H1 (cell line): ENCODE results near the gene SLC23A2. TPM values are rescaled to one million over a fixed set of nuclear protein-coding genes. Genes with fewer than 3 reads are reported as not detected.

Experiments
- CTCF ChIA-PET: fragments of 300-600 bp; sonication (Branson Sonifier 250); formaldehyde crosslinking; loops from one replicate; lab custom pipeline; 2021; ENCODE audit not compliant: partially characterized antibody; lab: Charles Lee
- POLR2A ChIA-PET: fragments of 300-600 bp; sonication (Branson Sonifier 250); formaldehyde crosslinking; loops from one replicate; lab custom pipeline; 2021; ENCODE audit warnings: inconsistent platforms; ENCODE audit not compliant: partially characterized antibody; lab: Charles Lee
- DNase-seq, 2 experiments: peaks; one replicate each; pipeline versions ENCODE4 v3.0.0 to v3.0.0-alpha.2; 2010 to 2022; ENCODE audit warnings: low spot score in 2 of 2, low read depth in 1 of 2, mixed read lengths in 1 of 2
- FAIRE-seq: peaks from 2 replicates; lab custom pipeline; 2011; peaks lifted over from hg19 to GRCh38; lab: Jason Lieb, UNC
- H2AFZ ChIP-seq: 2 replicates; pipeline ENCODE4 v1.8.1; 2012; ENCODE audit warnings: low read length, inconsistent platforms
- H2AK5ac ChIP-seq: 2 replicates; pipeline ENCODE4 v1.6.1; 2013; ENCODE audit warnings: low read depth, low read length
- H2BK120ac ChIP-seq: replicated peaks from 2 replicates; pipeline ENCODE3; 2013; ENCODE audit warnings: low read depth, low read length, inconsistent platforms
- H2BK12ac ChIP-seq: 2 replicates; pipeline ENCODE4 v1.6.1; 2013; ENCODE audit warnings: low read depth, low read length
- H2BK15ac ChIP-seq: 2 replicates; pipeline ENCODE4 v1.6.1; 2013; ENCODE audit warnings: low read length
- H2BK20ac ChIP-seq: 2 replicates; pipeline ENCODE4 v1.6.1; 2013; ENCODE audit warnings: low read length
- H2BK5ac ChIP-seq: 2 replicates; pipeline ENCODE4 v1.6.1; 2013; ENCODE audit warnings: low read depth, low read length
- H3K14ac ChIP-seq: 2 replicates; pipeline ENCODE4 v1.6.1; 2013; ENCODE audit warnings: inconsistent platforms; ENCODE audit not compliant: insufficient read length
- H3K18ac ChIP-seq: 2 replicates; pipeline ENCODE4 v1.6.1; 2013; ENCODE audit warnings: low read length; ENCODE audit errors: extremely low read depth
- H3K23ac ChIP-seq: 2 replicates; pipeline ENCODE4 v1.6.1; 2013; ENCODE audit warnings: inconsistent platforms; ENCODE audit not compliant: insufficient read length
- H3K23me2 ChIP-seq: 2 replicates; pipeline ENCODE4 v1.6.1; 2013; ENCODE audit warnings: low read depth, low read length
- H3K27ac ChIP-seq: 2 replicates; pipeline ENCODE4 v1.6.1; 2011; ENCODE audit warnings: low read depth, low read length, inconsistent platforms
- H3K27me3 ChIP-seq, 4 experiments: replicated peaks in 1 of 4; 1 replicate in 1 of 4; 2 replicates in 3 of 4; pipeline versions ENCODE4 v1.6.1 to v1.8.1; 2011 to 2013; ENCODE audit warnings: low read length in 3 of 4, mild to moderate bottlenecking in 3 of 4, inconsistent platforms in 2 of 4, mixed read lengths in 2 of 4, moderate library complexity in 1 of 4; ENCODE audit not compliant: control insufficient read depth in 3 of 4, insufficient read depth in 3 of 4; ENCODE audit errors: extremely low read depth in 1 of 4
- H3K36me3 ChIP-seq, 4 experiments: 2 replicates each; pipeline versions ENCODE4 v1.6.1 to v1.8.1; 2011 to 2013; ENCODE audit warnings: mild to moderate bottlenecking in 4 of 4, low read length in 3 of 4, moderate library complexity in 2 of 4, control low read depth in 1 of 4, inconsistent platforms in 1 of 4; ENCODE audit not compliant: insufficient read depth in 4 of 4, control insufficient read depth in 2 of 4
- H3K4ac ChIP-seq: replicated peaks from 2 replicates; pipeline ENCODE3; 2013; ENCODE audit warnings: low read length, low read depth, mixed read lengths, inconsistent platforms; ENCODE audit not compliant: insufficient read length
- H3K4me1 ChIP-seq, 4 experiments: replicated peaks in 1 of 4; 1 replicate in 1 of 4; 2 replicates in 3 of 4; pipeline versions ENCODE4 v1.6.1 to v1.8.1; 2011 to 2013; ENCODE audit warnings: low read length in 3 of 4, inconsistent platforms in 2 of 4, mixed read lengths in 1 of 4; ENCODE audit not compliant: insufficient read depth in 4 of 4, control insufficient read depth in 3 of 4
- H3K4me2 ChIP-seq, 2 experiments: 2 replicates each; pipeline versions ENCODE4 v1.6.1 to v1.8.1; 2011 to 2013; ENCODE audit warnings: low read depth in 2 of 2, low read length in 2 of 2, control low read depth in 1 of 2, inconsistent platforms in 1 of 2, mild to moderate bottlenecking in 1 of 2; ENCODE audit not compliant: insufficient read depth in 1 of 2
- H3K4me3 ChIP-seq, 4 experiments: fragments of 200-600, 300-600 bp in 1 of 4; sonication (generic), shearing (Covaris generic), sonication (Bioruptor Twin) in 1 of 4; 2 replicates each; pipeline versions ENCODE4 v1.5.1 to v1.8.1; 2011 to 2016; ENCODE audit warnings: low read length in 4 of 4, low read depth in 3 of 4, control low read depth in 2 of 4, inconsistent platforms in 2 of 4, mild to moderate bottlenecking in 2 of 4, mixed read lengths in 1 of 4, moderate library complexity in 1 of 4; ENCODE audit not compliant: insufficient read depth in 2 of 4; ENCODE audit errors: extremely low read depth in 1 of 4
- H3K56ac ChIP-seq: replicated peaks from 2 replicates; pipeline ENCODE3; 2013; ENCODE audit warnings: low read depth, mild to moderate bottlenecking, mixed read lengths, low read length, inconsistent platforms; ENCODE audit not compliant: insufficient read length
- H3K79me1 ChIP-seq: 2 replicates; pipeline ENCODE4 v1.6.1; 2013; ENCODE audit warnings: low read depth, low read length, control low read depth
- H3K79me2 ChIP-seq, 2 experiments: 2 replicates each; pipeline versions ENCODE4 v1.6.1 to v1.8.1; 2012 to 2013; ENCODE audit warnings: low read length in 2 of 2, mild to moderate bottlenecking in 2 of 2, inconsistent platforms in 1 of 2; ENCODE audit not compliant: insufficient read depth in 2 of 2, control insufficient read depth in 1 of 2
- H3K9ac ChIP-seq, 4 experiments: replicated peaks in 1 of 4; 1 replicate in 1 of 4; 2 replicates in 3 of 4; pipeline versions ENCODE4 v1.6.1 to v1.8.1; 2011 to 2013; ENCODE audit warnings: low read depth in 3 of 4, low read length in 3 of 4, control low read depth in 2 of 4, mild to moderate bottlenecking in 2 of 4, moderate library complexity in 2 of 4, inconsistent platforms in 1 of 4; ENCODE audit errors: extremely low read depth in 1 of 4
- H3K9me3 ChIP-seq, 2 experiments: 2 replicates each; pipeline versions ENCODE4 v1.6.1 to v1.8.1; 2012 to 2013; ENCODE audit warnings: mild to moderate bottlenecking in 2 of 2, moderate library complexity in 2 of 2, control low read depth in 1 of 2, inconsistent platforms in 1 of 2, low read depth in 1 of 2, low read length in 1 of 2, mixed read lengths in 1 of 2; ENCODE audit not compliant: insufficient read depth in 2 of 2
- H4K20me1 ChIP-seq, 2 experiments: replicated peaks in 1 of 2; 2 replicates each; pipeline versions ENCODE3 to v1.8.1; 2011 to 2013; ENCODE audit warnings: inconsistent platforms in 2 of 2, low read length in 2 of 2, mild to moderate bottlenecking in 1 of 2; ENCODE audit not compliant: insufficient read depth in 2 of 2, control insufficient read depth in 1 of 2
- H4K5ac ChIP-seq: 2 replicates; pipeline ENCODE4 v1.6.1; 2013; ENCODE audit warnings: low read length, low read depth, mixed read lengths, inconsistent platforms; ENCODE audit not compliant: insufficient read length
- H4K8ac ChIP-seq: 2 replicates; pipeline ENCODE4 v1.8.0; 2013; ENCODE audit warnings: mild to moderate bottlenecking, moderate library complexity, low read length, inconsistent platforms; ENCODE audit not compliant: insufficient read depth; ENCODE audit errors: extremely low read depth
- H4K91ac ChIP-seq: replicated peaks from 2 replicates; pipeline ENCODE3; 2013; ENCODE audit warnings: low read length, mixed read lengths, inconsistent platforms; ENCODE audit not compliant: insufficient read length
- BACH1 ChIP-seq: IDR thresholded peaks from 2 replicates; pipeline ENCODE4 v1.6.1; 2012; ENCODE audit warnings: low read length, improper control_type of control experiment
- CHD1 ChIP-seq: IDR thresholded peaks from 2 replicates; pipeline ENCODE4 v1.6.1; 2012; ENCODE audit warnings: low read depth, low read length, improper control_type of control experiment
- CHD2 ChIP-seq: IDR thresholded peaks from 2 replicates; pipeline ENCODE4 v1.6.1; 2012; ENCODE audit warnings: low read length, improper control_type of control experiment
- EP300 ChIP-seq, 2 experiments: IDR thresholded peaks; 1 replicate in 1 of 2; 2 replicates in 1 of 2; pipeline ENCODE4 v1.6.1; 2011 to 2012; ENCODE audit warnings: low read depth in 2 of 2, low read length in 2 of 2, mild to moderate bottlenecking in 2 of 2, borderline replicate concordance in 1 of 2, inconsistent platforms in 1 of 2, moderate library complexity in 1 of 2
- PHF8 ChIP-seq: fragments of 200-600 bp; sonication (generic); conservative IDR thresholded peaks from 2 replicates; pipeline ENCODE4 v1.7.1; 2012; ENCODE audit warnings: low read depth, mild to moderate bottlenecking, inconsistent platforms, low read length, moderate library complexity
- RNF2 ChIP-seq: fragments of 200-900, 300-1000 bp; sonication (generic); IDR thresholded peaks from 2 replicates; pipeline ENCODE4 v1.7.1; 2016; ENCODE audit warnings: borderline replicate concordance, low read depth, mild to moderate bottlenecking, antibody characterized with exemption, low read length; ENCODE audit not compliant: poor library complexity, severe bottlenecking; ENCODE audit errors: missing control alignments
- RXRA ChIP-seq: IDR thresholded peaks from 2 replicates; pipeline ENCODE4 v1.6.1; 2011; ENCODE audit warnings: low read depth, mild to moderate bottlenecking, low read length, moderate library complexity; ENCODE audit not compliant: insufficient read depth
- SIRT6 ChIP-seq: IDR thresholded peaks from one replicate; pipeline ENCODE4 v1.7.1; 2012; ENCODE audit warnings: low read length, inconsistent platforms
- SRF ChIP-seq: IDR thresholded peaks from 2 replicates; pipeline ENCODE4 v1.6.1; 2011; ENCODE audit warnings: mild to moderate bottlenecking, low read depth, low read length, moderate library complexity
- ZNF274 ChIP-seq: IDR thresholded peaks from 2 replicates; pipeline ENCODE4 v1.7.0; 2012; ENCODE audit warnings: low read length, borderline replicate concordance; ENCODE audit errors: extremely low read depth
- WGBS, 2 experiments: shearing (Covaris generic) in 1 of 2; methylation state at CpG; one replicate each; pipeline versions ENCODE4 v1.1.6 to v1.1.7; 2013 to 2015; ENCODE audit warnings: low lambda C conversion rate in 2 of 2, mixed read lengths in 2 of 2, inconsistent platforms in 1 of 2, low coverage in 1 of 2, missing lambda C conversion rate in 1 of 2; ENCODE audit not compliant: insufficient replicate concordance in 2 of 2, insufficient coverage in 1 of 2, insufficient read length in 1 of 2; ENCODE audit errors: extremely low coverage in 1 of 2, missing lambda C conversion rate in 1 of 2; 5-methylcytosine and 5-hydroxymethylcytosine counted together
- polyA plus RNA-seq, 7 experiments: library from polyadenylated mRNA; depleted of rRNA in 3 of 7; stranded (reverse) in 5 of 7; unstranded in 2 of 7; fragments of >200 nt in 5 of 7; fragments of 200-250 nt in 2 of 7; gene quantifications; 1 replicate in 5 of 7; 2 replicates in 1 of 7; 4 replicates in 1 of 7; pipeline versions ENCODE4 v1.2.1 to v1.2.3, GENCODE V29; 2011 to 2013; ENCODE audit warnings: missing spikeins in 2 of 7, mixed read lengths in 2 of 7
- total RNA-seq: library from RNA; stranded (reverse); fragmentation: NEBNext Ultra II Directional; extraction: Animal tissue kit (Norgen Biotek cat#: 25700); gene quantifications from 2 replicates; pipeline ENCODE4 v1.2.1, GENCODE V29; 2021
- TF ChIP-seq, protein P1 (sequence below): IDR thresholded peaks from 2 replicates; pipeline ENCODE4 v1.6.1; 2011; ENCODE audit warnings: low read length, improper control_type of control experiment
- TF ChIP-seq, protein P2 (sequence below): IDR thresholded peaks from 2 replicates; pipeline ENCODE4 v1.6.1; 2012; ENCODE audit warnings: inconsistent platforms

The SLC23A2 gene
- total and polyA plus RNA-seq, 2 of the 8 experiments (the other 6 are each of a cell fraction or from before 2014, with no cell fraction given), result 17.0 to 18.6 TPM

DNA sequence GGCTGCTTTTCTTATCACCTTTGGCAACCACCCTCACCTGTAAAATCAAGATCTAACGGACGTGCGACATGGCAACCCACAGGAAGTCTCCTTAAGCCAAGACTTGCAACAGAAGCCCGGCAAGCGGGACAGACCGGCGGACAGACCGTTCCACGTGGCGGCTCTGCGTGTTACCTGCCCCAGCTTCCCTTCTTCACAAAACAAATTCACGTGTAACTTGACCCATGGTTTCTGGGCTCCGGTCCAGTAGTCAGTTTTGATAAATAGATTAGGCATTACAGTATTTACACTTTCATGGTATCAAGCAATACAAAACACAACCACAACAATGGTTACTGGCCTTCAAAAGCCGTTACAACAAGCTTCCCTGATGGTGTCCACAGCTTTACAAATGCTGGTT, 145.8 kb downstream of the SLC23A2 start:
- Histone ChIP-seq H2AFZ (no peak overlapping the region), H4K8ac (no peak overlapping the region), H3K56ac (no peak overlapping the region), H3K4ac (no peak overlapping the region), H3K14ac (no peak overlapping the region), H2BK20ac (no peak overlapping the region), H4K91ac (no peak overlapping the region), H3K79me1 (no peaks in the 10 kb centered on the region), H3K27me3 (no peaks in the 10 kb centered on the region), H3K9me3 (no peaks in the 10 kb centered on the region), H3K27ac (no peak overlapping the region), H4K5ac (no peak overlapping the region), H3K9ac (no peak overlapping the region), H2BK120ac (no peak overlapping the region), H3K18ac (no peak overlapping the region), H2AK5ac (no peak overlapping the region), H3K36me3 (peaks cover 2 to 11% (median 6%) of the 10 kb centered on the region in 4 experiments; a peak in 5 of 8 replicates), H3K4me2 (no peak overlapping the region), H3K4me3 (no peak overlapping the region), H2BK5ac (no peak overlapping the region), H3K23me2 (no peaks in the 10 kb centered on the region; the same call in 1 of the 2 replicates), H3K4me1 (no peaks in the 10 kb centered on the region), H3K79me2 (no peaks in the 10 kb centered on the region), H3K23ac (no peak overlapping the region), H2BK15ac (no peak overlapping the region), H4K20me1 (no peaks in the 10 kb centered on the region), H2BK12ac (no peak overlapping the region)
- FAIRE-seq (no peak), DNase-seq (no peak)
- ChIA-PET POLR2A (no interaction called here), CTCF (interaction anchor here (1.1 kb wide), 1 partner anchor 236 kb away, joined by 3 read pairs; no protein-coding TSS in a partner anchor)
- 97% methylated on average over 14 of the region's 14 CpGs; no CpG with 5 or more reads in 1 of the 2 experiments for WGBS, 2 experiments
- no peak for TF ChIP-seq PHF8
- no peak for TF ChIP-seq BACH1
- no peak for TF ChIP-seq SIRT6
- no peak for TF ChIP-seq CHD1
- no peak for TF ChIP-seq RXRA
- no peak for TF ChIP-seq RNF2
- no peak for TF ChIP-seq SRF
- TF ChIP-seq, protein P1, sequence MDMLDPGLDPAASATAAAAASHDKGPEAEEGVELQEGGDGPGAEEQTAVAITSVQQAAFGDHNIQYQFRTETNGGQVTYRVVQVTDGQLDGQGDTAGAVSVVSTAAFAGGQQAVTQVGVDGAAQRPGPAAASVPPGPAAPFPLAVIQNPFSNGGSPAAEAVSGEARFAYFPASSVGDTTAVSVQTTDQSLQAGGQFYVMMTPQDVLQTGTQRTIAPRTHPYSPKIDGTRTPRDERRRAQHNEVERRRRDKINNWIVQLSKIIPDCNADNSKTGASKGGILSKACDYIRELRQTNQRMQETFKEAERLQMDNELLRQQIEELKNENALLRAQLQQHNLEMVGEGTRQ, result no peak
- TF ChIP-seq EP300 (IDR thresholded peaks at IDR 0.05; ENCODE audit: borderline replicate concordance in 1 of 2, low read depth in 2 of 2, low read length in 2 of 2), result no peak
- TF ChIP-seq, protein P2, sequence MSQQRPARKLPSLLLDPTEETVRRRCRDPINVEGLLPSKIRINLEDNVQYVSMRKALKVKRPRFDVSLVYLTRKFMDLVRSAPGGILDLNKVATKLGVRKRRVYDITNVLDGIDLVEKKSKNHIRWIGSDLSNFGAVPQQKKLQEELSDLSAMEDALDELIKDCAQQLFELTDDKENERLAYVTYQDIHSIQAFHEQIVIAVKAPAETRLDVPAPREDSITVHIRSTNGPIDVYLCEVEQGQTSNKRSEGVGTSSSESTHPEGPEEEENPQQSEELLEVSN, result no peak
- TF ChIP-seq CHD2, result no peak
- no peak for TF ChIP-seq ZNF274
